GM18519 (cell line): ENCODE measurements around the gene KEL.

Source experiments
- ATAC-seq: cut with Tn5 transposase; IDR thresholded peaks from one replicate; pipeline ENCODE4 v1.9.1; 2021; ENCODE audit warnings: mild to moderate bottlenecking, moderate library complexity; ENCODE audit not compliant: unreplicated experiment, low FRiP score

The KEL gene

DNA sequence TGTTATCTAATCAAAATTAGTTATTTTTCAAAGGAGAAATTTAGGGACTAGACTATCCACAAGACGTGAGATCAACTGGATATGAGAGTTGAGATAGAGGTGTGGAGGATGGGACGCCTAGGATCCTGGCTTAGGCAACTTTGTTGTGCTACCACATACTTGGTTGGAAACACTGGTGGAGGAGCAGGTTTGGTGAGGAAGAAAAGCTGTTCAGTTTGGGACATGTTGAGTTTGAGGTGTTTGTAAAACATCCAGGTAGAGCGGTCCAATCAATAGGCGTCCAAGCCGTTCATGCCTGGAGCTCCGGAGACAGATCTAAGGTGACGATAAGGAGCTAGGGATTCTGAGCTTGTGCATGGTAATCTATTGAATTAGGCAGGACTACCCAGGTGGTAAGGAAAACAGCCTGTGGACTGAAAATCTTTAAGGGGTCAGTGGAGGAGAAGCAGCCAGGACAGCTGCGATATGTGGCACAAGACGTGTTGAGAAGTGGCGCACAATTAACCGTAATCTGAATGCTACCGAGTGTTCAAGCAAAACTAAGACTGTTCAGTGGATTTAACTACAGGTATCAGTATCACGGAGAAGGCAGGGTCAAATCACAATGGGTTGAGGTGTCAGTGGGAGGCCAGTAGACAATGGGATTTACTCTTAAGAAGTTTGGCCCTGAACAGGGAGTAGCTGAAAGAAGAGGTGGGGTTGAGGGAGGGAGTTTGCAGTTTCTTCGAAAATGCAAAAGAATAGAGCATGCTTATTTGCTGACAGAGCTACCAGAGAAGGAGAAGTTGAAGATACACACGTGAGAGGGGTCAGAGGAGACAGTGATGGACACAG lies 60.5 kb downstream of the KEL start:
- no peak for ATAC-seq

DNA sequence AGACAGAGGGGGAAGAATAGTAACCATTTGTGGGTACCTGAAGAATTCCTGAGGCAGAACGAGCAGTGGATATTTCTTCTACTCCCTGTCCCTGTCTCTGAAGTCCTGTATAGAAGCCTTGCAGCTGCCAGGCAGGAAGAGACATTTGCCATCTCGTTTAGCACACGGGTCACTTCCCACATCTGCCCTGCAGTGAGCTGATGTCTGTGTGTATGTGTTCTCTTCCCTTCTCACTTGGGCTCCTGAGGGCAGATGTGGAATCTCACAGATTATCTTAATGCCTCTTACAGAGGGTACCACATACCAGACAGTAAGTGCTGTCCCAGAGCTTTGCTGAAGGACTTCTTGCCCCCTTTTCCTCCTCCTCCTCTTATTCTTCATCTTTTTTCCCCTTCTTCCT lies 62.5 kb downstream of the KEL start:
- no peak for ATAC-seq

DNA sequence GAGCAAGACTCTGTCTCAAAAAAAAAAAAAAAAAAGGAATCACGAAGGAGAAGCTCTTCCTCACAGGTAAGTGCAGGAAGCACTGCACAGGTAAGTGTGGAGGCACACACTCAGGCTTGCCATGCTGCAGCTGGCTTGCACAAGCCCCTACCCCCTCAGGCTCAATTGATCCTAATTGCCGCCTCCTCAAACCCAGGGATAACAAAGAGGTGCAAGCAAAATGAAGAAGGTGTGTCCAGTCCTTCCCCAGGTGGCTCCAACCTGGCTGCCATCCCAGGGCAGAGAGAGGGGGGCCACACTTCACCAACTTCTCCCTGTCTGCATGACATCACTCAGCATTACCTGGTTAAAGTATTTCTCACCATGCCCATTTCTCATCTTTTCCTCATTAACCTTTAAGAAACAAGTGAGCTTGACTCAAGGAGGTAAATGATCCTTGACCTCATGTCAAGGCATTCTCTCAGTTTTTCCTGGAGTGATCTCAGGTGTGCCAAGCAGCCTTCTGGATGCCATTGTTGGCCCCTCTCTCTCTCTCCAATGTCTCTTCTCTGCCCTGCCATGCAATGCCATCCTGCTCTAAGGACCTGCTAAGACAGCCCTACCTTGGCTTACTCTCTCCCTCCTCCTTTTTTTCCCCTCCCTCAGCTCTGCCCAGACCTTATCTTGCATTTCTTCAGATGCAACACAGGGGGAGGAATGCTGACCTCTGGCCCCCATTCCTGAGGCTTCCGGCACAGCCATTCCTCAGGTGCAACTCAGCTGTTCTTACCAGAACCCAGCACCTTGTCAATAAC lies 63.6 kb downstream of the KEL start:
- no peak for ATAC-seq

DNA sequence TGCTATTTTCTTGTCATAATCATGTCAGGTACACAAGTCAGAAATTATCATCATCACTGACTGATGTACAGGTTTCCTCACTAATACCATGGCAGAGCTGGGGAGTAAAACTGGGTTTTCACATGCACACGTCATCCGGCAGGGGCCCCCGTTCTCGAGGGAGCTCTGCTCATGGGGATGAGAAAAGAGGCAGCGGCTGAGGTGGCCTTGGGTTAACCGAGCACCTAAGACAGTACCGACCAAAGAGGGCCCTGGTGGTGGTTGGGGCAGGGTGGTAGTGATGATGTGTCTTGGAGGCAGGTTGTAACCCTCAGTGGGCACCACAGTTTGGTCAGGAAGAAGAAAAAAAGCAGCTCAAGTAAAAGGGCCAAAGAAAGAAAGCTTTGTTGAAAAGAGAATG lies 64.5 kb downstream of the KEL start:
- ATAC-seq = no peak

DNA sequence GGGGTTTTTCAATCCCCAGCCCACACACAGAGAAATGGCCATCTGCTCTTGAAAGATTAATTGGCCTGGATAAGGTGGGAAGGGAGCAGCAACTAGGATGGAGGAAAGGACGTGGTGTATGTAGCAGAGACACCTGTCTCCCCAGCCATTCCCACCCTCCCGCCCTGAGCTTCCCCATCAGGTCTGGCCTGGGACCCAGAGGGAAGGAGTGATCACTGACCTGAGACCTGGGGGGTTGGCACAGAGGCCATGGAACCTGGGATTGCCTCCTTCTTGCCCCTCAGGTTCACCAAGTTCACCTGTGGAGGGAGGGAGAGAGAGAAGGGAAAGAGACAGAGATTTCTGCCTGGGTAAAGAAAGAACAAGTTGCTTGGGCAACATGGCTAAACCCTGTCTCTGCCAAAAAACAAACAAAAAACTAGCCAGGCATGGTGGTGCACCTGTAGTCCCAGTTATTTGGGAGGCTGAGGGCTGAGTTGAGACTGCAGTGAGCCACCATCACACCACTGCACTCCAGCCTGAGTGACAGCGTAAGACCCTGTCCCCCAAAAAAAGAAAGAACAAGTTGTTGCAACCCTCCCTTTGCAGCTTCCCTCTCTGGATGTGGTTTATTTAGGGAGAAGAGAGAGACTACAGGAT lies 65.3 kb downstream of the KEL start:
- ATAC-seq = no peak

DNA sequence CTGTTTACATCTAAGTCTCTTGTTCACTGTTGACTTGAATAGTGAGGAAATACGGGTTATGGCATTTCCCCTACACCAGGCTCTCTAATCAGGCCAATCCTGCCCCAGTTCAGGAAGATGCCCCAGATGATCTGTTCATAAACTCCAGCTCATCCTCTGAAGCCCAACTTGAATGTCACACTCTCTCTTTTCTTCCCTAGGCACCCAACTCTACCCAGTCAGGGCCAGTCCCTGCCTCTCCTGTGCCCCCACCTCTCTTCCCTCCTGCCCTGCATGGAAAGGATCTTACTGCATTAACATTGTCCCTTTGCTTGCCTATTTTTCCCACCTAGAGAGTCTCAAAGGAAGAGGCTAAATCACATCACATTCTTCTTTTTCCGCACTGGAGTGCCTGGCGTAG lies 66.0 kb downstream of the KEL start:
- no peak for ATAC-seq

DNA sequence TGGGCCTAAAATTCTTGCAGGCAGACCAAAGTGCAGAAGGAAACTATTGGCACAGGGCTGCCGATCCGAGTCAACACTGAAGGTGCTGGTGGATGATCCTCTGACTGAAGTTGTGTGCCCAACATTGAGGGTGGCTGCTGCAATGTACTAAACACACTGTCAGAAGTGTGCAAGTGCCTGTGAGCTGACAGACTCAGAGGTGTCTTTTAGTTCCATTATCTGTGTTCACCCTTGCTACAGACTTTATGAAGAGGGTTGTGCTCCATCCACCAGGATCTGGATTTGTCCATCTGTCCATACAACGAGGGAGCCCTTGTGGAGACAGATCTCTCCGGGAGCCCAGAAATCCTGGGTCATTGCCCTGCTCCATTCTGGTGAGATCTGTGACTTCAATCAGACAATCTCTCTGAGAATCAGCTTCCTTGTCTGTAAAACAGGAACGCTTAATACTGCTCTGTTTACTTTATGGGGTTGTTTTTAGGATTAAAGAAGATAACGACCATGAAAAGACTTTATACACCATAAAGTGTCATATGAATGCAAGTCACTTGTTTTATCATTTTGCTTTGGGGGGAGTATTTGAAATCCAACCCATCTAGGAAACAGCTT lies 67.1 kb downstream of the KEL start:
- ATAC-seq = no peak

DNA sequence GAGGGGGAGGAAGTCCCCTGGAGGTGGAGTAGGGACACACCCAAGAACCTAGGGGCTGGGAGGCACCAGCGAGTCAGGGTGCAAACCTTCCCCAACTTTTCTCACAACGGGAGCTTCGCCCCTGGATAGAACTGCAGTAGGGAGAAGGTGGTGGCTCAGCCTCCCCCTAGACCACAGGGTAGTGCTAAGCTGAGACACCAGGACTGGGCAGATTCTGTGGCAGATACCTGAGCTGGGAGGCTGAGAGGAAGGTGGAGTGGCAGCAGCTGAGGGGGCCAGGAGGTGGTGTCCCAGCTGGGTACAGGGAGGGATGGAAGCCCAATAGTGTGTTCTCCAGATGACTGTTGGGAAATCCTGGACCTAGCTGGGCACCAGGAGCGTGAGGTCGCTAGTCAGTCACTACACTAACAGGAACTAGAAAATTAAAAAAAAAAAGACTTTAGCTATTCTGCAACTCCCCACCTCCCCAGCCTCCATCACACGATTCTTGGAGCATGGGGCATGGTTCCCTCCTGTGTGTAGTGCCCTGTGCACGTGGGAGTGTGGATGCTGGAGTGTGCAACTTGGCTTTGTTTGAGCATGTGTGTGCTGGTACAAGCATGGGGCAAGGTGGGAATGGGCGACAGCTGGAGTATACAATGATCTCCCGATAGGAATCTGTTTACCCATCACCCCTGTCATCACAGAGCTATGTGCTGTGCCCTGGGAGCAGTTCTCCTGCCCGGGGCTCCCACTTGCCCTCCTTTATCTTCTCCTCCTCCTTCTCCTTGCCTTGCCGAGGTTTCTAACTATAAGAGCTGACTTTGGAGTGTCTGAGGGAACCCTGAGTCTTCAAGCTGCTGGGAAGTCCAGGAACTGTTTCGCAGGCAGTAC lies 67.8 kb downstream of the KEL start:
- ATAC-seq = no peak

DNA sequence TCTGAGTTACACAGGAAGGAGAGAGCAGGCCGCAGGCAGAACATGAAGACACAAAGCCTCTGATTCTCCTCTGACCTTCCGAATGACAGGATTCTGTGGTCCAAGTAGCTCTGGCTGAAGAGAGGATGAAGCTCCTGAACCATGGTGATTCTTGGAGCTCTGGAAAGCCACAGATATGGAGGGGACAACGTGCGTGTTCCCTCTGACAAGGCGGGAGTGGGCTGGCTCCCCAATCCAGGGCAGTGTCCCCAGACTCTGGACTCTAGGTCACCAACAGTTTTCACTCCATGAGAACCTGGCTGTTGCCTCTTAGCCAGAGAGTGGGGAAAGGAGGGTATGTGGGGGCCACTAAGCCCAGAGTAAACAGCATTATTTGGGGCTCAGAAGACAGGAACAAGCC lies 69.2 kb downstream of the KEL start:
- no peak for ATAC-seq

DNA sequence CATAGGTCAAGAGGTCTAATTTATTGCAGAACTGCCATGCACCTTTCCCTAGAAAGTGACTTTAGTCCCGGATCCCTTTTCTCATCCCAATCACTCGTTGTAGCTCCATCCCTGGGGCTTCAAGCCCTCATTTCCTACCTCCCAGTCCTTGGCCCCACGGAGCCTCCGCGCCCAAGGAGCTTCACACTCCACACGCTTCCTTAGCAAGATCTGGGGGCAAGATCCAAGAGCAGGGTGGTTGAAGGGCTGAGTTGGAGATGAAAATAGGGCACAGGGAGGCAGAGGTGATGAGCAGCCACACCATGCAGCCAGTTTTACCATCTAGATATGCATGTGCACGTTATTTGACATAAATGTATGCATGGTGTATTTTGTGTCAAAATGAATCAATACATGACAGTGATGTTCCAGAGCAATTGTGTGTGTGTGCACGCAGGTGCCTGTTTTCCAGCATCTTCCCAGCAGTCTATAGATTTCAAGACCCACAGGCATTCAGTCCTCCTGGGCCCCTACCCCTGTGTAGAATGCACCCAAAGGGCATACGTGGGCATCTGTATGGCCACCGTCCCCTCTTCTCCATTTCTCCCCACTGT lies 70.6 kb downstream of the KEL start:
- ATAC-seq = no peak
